Measurements from ENCODE around the gene COL24A1. TPM values are rescaled to one million over a fixed set of nuclear protein-coding genes. Genes with fewer than 3 reads are reported as not detected.

COL24A1 gene
- total RNA-seq, 1 experiment from 2014 or later, result not detected

DNA sequence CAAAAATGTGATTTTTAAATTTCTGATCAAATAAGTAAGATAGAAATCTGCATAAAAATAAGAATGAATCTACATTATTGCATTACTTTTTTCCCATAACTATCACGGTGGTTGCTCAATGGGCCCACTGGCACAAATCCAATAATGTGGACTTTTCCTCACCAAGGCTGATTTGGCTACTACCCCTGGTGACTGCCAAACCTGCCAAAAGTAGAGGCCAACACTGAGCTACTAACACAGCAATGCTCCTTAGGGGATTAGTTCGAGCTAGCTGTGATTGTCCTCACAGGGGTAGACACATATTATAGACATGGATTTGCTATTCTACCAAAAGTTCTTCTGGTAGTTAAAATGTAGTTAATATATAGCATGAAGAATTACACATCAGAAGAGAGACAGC lies 340.7 kb downstream of the COL24A1 start:
- Histone ChIP-seq H3K4me3 (replicated peaks in 1 of 2; ENCODE audit: low read depth in 1 of 2, low read length in 2 of 2) (no peak overlapping the region), H4K20me1 (ENCODE audit: insufficient read depth) (no peaks in the 10 kb centered on the region), H2AFZ (ENCODE audit: low read depth, low read length, poor library complexity, severe bottlenecking) (no peak overlapping the region), H3K27me3 (ENCODE audit: insufficient read depth, low read length) (no peaks in the 10 kb centered on the region), H3K4me2 (ENCODE audit: low read length) (no peak overlapping the region), H3K9me3 (ENCODE audit: control insufficient read depth in 1 of 2, insufficient read depth in 1 of 2, low read depth in 1 of 2, low read length in 2 of 2) (no peaks in the 10 kb centered on the region), H3K36me3 (ENCODE audit: control insufficient read depth in 1 of 2, insufficient read depth in 2 of 2, low read length in 2 of 2) (no peaks in the 10 kb centered on the region), H3K79me2 (ENCODE audit: insufficient read depth, low read length) (no peaks in the 10 kb centered on the region), H3K4me1 (ENCODE audit: control insufficient read depth in 1 of 2, insufficient read depth in 2 of 2, low read length in 2 of 2) (no peaks in the 10 kb centered on the region), H3K27ac (ENCODE audit: low read depth, low read length) (no peak overlapping the region), H3K9me2 (ENCODE audit: insufficient read depth) (no peaks in the 10 kb centered on the region), H3K9ac (ENCODE audit: low read length) (no peak overlapping the region)
- TF ChIP-seq SRF (IDR thresholded peaks at IDR 0.05; ENCODE audit: low read depth), result no peak
- no peak for TF ChIP-seq FOSL1 (IDR thresholded peaks at IDR 0.05; ENCODE audit: low read depth)
- no peak for TF ChIP-seq SP1 (IDR thresholded peaks at IDR 0.05; ENCODE audit: low read depth)
- TF ChIP-seq JUND (IDR thresholded peaks at IDR 0.05), result no peak
- TF ChIP-seq, protein P1, sequence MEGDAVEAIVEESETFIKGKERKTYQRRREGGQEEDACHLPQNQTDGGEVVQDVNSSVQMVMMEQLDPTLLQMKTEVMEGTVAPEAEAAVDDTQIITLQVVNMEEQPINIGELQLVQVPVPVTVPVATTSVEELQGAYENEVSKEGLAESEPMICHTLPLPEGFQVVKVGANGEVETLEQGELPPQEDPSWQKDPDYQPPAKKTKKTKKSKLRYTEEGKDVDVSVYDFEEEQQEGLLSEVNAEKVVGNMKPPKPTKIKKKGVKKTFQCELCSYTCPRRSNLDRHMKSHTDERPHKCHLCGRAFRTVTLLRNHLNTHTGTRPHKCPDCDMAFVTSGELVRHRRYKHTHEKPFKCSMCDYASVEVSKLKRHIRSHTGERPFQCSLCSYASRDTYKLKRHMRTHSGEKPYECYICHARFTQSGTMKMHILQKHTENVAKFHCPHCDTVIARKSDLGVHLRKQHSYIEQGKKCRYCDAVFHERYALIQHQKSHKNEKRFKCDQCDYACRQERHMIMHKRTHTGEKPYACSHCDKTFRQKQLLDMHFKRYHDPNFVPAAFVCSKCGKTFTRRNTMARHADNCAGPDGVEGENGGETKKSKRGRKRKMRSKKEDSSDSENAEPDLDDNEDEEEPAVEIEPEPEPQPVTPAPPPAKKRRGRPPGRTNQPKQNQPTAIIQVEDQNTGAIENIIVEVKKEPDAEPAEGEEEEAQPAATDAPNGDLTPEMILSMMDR (IDR thresholded peaks at IDR 0.05 in 2 of 3, conservative IDR thresholded peaks at IDR 0.05 in 1 of 3; ENCODE audit: borderline replicate concordance in 1 of 3, insufficient read depth in 1 of 3, low read depth in 2 of 3, low read length in 2 of 3), result no peak
- no peak for TF ChIP-seq CEBPB (IDR thresholded peaks at IDR 0.05; ENCODE audit: low read depth)
- no peak for TF ChIP-seq ZNF274 (IDR thresholded peaks at IDR 0.05; ENCODE audit: low read depth, low read length)
- TF ChIP-seq EZH2phosphoT487 (IDR thresholded peaks at IDR 0.05; ENCODE audit: borderline replicate concordance), result no peak
- TF ChIP-seq MAX (IDR thresholded peaks at IDR 0.05), result no peak
- TF ChIP-seq ELF1 (IDR thresholded peaks at IDR 0.05; ENCODE audit: borderline replicate concordance, low read depth), result no peak
- TF ChIP-seq, protein P2, sequence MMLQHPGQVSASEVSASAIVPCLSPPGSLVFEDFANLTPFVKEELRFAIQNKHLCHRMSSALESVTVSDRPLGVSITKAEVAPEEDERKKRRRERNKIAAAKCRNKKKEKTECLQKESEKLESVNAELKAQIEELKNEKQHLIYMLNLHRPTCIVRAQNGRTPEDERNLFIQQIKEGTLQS (IDR thresholded peaks at IDR 0.05), result no peak
- no peak for TF ChIP-seq ZFX (IDR thresholded peaks at IDR 0.05)
- TF ChIP-seq TCF7L2 (IDR thresholded peaks at IDR 0.05; ENCODE audit: borderline replicate concordance, extremely low read depth, insufficient read depth, insufficient read length), result no peak
- TF ChIP-seq, protein P3, sequence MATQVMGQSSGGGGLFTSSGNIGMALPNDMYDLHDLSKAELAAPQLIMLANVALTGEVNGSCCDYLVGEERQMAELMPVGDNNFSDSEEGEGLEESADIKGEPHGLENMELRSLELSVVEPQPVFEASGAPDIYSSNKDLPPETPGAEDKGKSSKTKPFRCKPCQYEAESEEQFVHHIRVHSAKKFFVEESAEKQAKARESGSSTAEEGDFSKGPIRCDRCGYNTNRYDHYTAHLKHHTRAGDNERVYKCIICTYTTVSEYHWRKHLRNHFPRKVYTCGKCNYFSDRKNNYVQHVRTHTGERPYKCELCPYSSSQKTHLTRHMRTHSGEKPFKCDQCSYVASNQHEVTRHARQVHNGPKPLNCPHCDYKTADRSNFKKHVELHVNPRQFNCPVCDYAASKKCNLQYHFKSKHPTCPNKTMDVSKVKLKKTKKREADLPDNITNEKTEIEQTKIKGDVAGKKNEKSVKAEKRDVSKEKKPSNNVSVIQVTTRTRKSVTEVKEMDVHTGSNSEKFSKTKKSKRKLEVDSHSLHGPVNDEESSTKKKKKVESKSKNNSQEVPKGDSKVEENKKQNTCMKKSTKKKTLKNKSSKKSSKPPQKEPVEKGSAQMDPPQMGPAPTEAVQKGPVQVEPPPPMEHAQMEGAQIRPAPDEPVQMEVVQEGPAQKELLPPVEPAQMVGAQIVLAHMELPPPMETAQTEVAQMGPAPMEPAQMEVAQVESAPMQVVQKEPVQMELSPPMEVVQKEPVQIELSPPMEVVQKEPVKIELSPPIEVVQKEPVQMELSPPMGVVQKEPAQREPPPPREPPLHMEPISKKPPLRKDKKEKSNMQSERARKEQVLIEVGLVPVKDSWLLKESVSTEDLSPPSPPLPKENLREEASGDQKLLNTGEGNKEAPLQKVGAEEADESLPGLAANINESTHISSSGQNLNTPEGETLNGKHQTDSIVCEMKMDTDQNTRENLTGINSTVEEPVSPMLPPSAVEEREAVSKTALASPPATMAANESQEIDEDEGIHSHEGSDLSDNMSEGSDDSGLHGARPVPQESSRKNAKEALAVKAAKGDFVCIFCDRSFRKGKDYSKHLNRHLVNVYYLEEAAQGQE (IDR thresholded peaks at IDR 0.05; ENCODE audit: low read depth), result no peak
- no peak for TF ChIP-seq CBX3 (IDR thresholded peaks at IDR 0.05; ENCODE audit: low read depth)
- no peak for TF ChIP-seq YY1 (IDR thresholded peaks at IDR 0.05; ENCODE audit: extremely low read depth, insufficient replicate concordance, low read depth, low read length)
- TF ChIP-seq EGR1 (IDR thresholded peaks at IDR 0.05; ENCODE audit: low read depth), result no peak
- TF ChIP-seq RAD21 (IDR thresholded peaks at IDR 0.05; ENCODE audit: low read depth), result no peak
- no peak for DNase-seq (ENCODE audit: low read depth, low spot score)
- ChIA-PET POLR2A (no interaction called here), CTCF (no interaction called here), RAD21 (ENCODE audit: low non-redundant PET in 1 of 2, low total read pairs in 2 of 2, uncharacterized antibody in 2 of 2, unreplicated experiment in 2 of 2) (no interaction called here)
- intact Hi-C loops (cut with micrococcal nuclease), result no loop called here
- ATAC-seq, result no peak
- no TSS peak for BruUV-seq (replicated peaks)

Measured in HCT116 (cell line).